B cell (primary cell): ENCODE measurements around the gene NOL12. TPM values are rescaled to one million over a fixed set of nuclear protein-coding genes. Genes with fewer than 3 reads are reported as not detected.

Experiments used
- ATAC-seq: fragments of 200-7000 bp; cut with Tn5 transposase; one replicate; pipeline ENCODE4 v1.10.0; 2021; ENCODE audit warnings: low read depth, mild to moderate bottlenecking, moderate number of reproducible peaks, moderate library complexity
- CTCF ChIA-PET: fragments of 350-600 bp; sonication (Branson Sonifier 250); formaldehyde crosslinking; loops from one replicate; lab custom pipeline; 2021; ENCODE audit warnings: antibody characterized with exemption, inconsistent platforms; lab: Charles Lee
- POLR2A ChIA-PET: fragments of 350-600 bp; sonication (Branson Sonifier 250); formaldehyde crosslinking; loops from one replicate; lab custom pipeline; 2021; ENCODE audit warnings: antibody characterized with exemption; lab: Charles Lee
- DNase-seq: peaks from one replicate; pipeline ENCODE4 v3.0.0; 2013
- H2AFZ ChIP-seq: 2 replicates; pipeline ENCODE4 v1.6.1; 2012; ENCODE audit warnings: mild to moderate bottlenecking, low read depth, low read length; ENCODE audit not compliant: insufficient read depth, poor library complexity, severe bottlenecking
- H3K27ac ChIP-seq, 2 donors: 1 replicate in 1 of 2; 2 replicates in 1 of 2; pipeline ENCODE4 v1.5.1; 2012 to 2013; ENCODE audit warnings: low read length in 2 of 2, mild to moderate bottlenecking in 2 of 2, moderate library complexity in 1 of 2
- H3K27me3 ChIP-seq, 4 experiments: fragments of 200-600 bp in 1 of 4; sonication (generic) in 1 of 4; replicated peaks in 1 of 4; 1 replicate in 2 of 4; 2 replicates in 2 of 4; pipeline versions ENCODE4 v1.6.1 to v1.7.0; 2013 to 2016; ENCODE audit warnings: low read length in 3 of 4, mild to moderate bottlenecking in 2 of 4, mixed read lengths in 1 of 4, moderate library complexity in 1 of 4; ENCODE audit not compliant: insufficient read depth in 4 of 4, control insufficient read depth in 3 of 4; ENCODE audit errors: control extremely low read depth in 1 of 4
- H3K36me3 ChIP-seq, 2 experiments: replicated peaks in 1 of 2; 1 replicate in 1 of 2; 2 replicates in 1 of 2; pipeline versions ENCODE4 v1.6.1 to v1.7.1; 2013; ENCODE audit warnings: low read length in 1 of 2; ENCODE audit not compliant: insufficient read depth in 2 of 2, control insufficient read depth in 1 of 2; ENCODE audit errors: control extremely low read depth in 1 of 2, extremely low read depth in 1 of 2
- H3K4me1 ChIP-seq, 2 donors: fragments of 200-600 bp in 1 of 2; sonication (generic) in 1 of 2; 1 replicate in 1 of 2; 2 replicates in 1 of 2; pipeline versions ENCODE4 v1.5.1 to v1.6.1; 2013 to 2017; ENCODE audit warnings: low read length in 2 of 2; ENCODE audit not compliant: control insufficient read depth in 2 of 2, insufficient read depth in 2 of 2
- H3K4me2 ChIP-seq: replicated peaks from 2 replicates; pipeline ENCODE3; 2012; ENCODE audit warnings: mild to moderate bottlenecking, low read depth, low read length; ENCODE audit not compliant: poor library complexity, severe bottlenecking
- H3K4me3 ChIP-seq, 5 experiments: fragments of 200-600 bp in 1 of 5; sonication (generic) in 1 of 5; 1 replicate in 3 of 5; 2 replicates in 2 of 5; pipeline versions ENCODE4 v1.5.1 to v1.7.0; 2011 to 2016; ENCODE audit warnings: low read length in 4 of 5, mild to moderate bottlenecking in 4 of 5, low read depth in 2 of 5, control low read depth in 1 of 5, moderate library complexity in 1 of 5; ENCODE audit not compliant: insufficient read depth in 1 of 5; ENCODE audit errors: control extremely low read depth in 1 of 5, extremely low read depth in 1 of 5
- H3K79me2 ChIP-seq: fragments of 200-600 bp; sonication (generic); one replicate; pipeline ENCODE4 v1.6.0; 2016; ENCODE audit warnings: low read length; ENCODE audit not compliant: control insufficient read depth, insufficient read depth
- H3K9ac ChIP-seq: fragments of 200-600 bp; sonication (generic); 2 replicates; pipeline ENCODE4 v1.6.1; 2017; ENCODE audit warnings: mild to moderate bottlenecking, low read length, moderate library complexity
- H3K9me3 ChIP-seq, 3 donors: one replicate each; pipeline versions ENCODE4 v1.6.1 to v1.7.1; 2013; ENCODE audit warnings: low read length in 2 of 3; ENCODE audit not compliant: control insufficient read depth in 2 of 3, insufficient read depth in 1 of 3; ENCODE audit errors: control extremely low read depth in 1 of 3
- H4K20me1 ChIP-seq: 2 replicates; pipeline ENCODE4 v1.6.0; 2012; ENCODE audit warnings: mild to moderate bottlenecking, low read length; ENCODE audit not compliant: insufficient read depth, control insufficient read depth, poor library complexity, severe bottlenecking
- H3K27ac Mint-ChIP-seq: one replicate; pipeline ENCODE4 v1.8.0; 2021; ENCODE audit warnings: mixed read lengths
- H3K27me3 Mint-ChIP-seq: one replicate; pipeline ENCODE4 v1.8.0; 2021; ENCODE audit warnings: mixed read lengths
- H3K4me1 Mint-ChIP-seq: one replicate; pipeline ENCODE4 v1.8.0; 2021; ENCODE audit warnings: mixed read lengths
- H3K4me3 Mint-ChIP-seq: one replicate; pipeline ENCODE4 v1.8.0; 2021; ENCODE audit warnings: mixed read lengths
- H3K9me3 Mint-ChIP-seq: one replicate; pipeline ENCODE4 v1.8.0; 2022; ENCODE audit warnings: mixed read lengths; ENCODE audit not compliant: insufficient read depth
- EZH2 ChIP-seq: IDR thresholded peaks from 2 replicates; pipeline ENCODE4 v1.6.1; 2012; ENCODE audit warnings: borderline replicate concordance, low read depth, mild to moderate bottlenecking, moderate library complexity, low read length; ENCODE audit not compliant: insufficient read depth, poor library complexity, severe bottlenecking
- WGBS: methylation state at CpG from one replicate; pipeline ENCODE4 v1.1.5; 2013; ENCODE audit warnings: missing lambda C conversion rate; ENCODE audit not compliant: insufficient coverage; 5-methylcytosine and 5-hydroxymethylcytosine counted together
- intact Hi-C: fragments of 100-400 bp; cut with micrococcal nuclease; formaldehyde crosslinking; loops from one replicate; pipeline ENCODE4 v1.10.0; 2022
- polyA plus RNA-seq: library from polyadenylated mRNA; depleted of rRNA; stranded (reverse); fragments of >200 nt; gene quantifications from 2 replicates; pipeline ENCODE4 v1.2.3, GENCODE V29; 2012
- total RNA-seq, 2 donors: library from RNA; stranded (reverse); fragments of 120-200 nt in 1 of 2; gene quantifications; 1 replicate in 1 of 2; 2 replicates in 1 of 2; pipeline versions ENCODE4 v1.2.3 to v1.2.4, GENCODE V29; 2013 to 2022
- TF ChIP-seq, protein P1 (sequence below): fragments of 200-600 bp; IDR thresholded peaks from one replicate; pipeline ENCODE4 v1.8.0; 2022; ENCODE audit warnings: antibody characterized with exemption, mild to moderate bottlenecking

The NOL12 gene
- total and polyA plus RNA-seq, 2 donors (not counting 1 experiment from before 2014, with no cell fraction given), result 34.7 to 43.1 TPM

DNA sequence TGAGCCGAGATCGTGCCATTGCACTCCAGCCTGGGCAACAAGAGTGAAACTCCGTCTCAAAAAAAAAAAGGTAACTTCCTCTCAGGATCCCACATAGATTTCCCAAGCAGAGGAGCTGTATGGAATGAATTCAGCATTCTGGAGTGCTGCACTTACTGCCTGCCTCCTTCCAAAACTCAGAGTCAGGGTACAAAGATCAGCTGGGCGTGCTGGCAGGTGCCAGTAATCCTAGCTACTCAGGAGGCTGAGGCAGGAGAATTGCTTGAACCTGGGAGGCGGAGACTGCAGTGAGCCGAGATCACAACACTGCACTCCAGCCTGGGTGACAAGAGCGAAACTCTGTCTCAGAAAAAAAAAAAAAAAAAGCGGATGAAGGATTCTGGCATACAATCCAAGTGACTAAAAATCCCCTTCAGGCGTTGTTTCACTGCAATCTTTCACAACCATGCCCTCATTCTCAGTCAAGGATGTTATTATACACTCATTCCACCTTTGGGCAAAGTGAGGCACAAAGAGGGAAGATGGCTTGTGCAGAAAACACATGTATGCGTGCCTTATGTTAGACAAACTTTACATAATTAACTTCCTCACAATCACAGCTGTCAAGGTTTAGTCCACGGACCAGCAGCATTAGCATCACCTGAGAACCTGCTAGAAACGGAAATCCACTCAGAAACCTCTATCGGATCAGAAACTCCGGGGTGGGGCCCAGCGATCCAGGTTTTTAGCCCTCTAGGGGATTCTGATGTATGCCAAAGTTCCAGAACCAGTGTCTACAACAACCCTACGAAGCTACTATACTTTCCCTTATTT, 1.1 kb upstream of the NOL12 start:
- Histone ChIP-seq H3K9ac (no peak overlapping the region), H3K4me2 (peak overlapping the region; percentile 90), H4K20me1 (no peaks in the 10 kb centered on the region), H3K4me1 (peaks cover 10 to 34% of the 10 kb centered on the region in 2 donors), H3K4me3 (no peak overlapping the region), H3K9me3 (no peaks in the 10 kb centered on the region), H2AFZ (peak overlapping the region; percentile 43), H3K79me2 (peaks cover 15% of the 10 kb centered on the region), H3K36me3 (peaks cover 0 to 17% of the 10 kb centered on the region in 2 experiments), H3K27ac (peak overlapping the region; percentile 7 to 70), H3K27me3 (no peaks in the 10 kb centered on the region)
- Mint-ChIP-seq H3K9me3 (no peaks in the 10 kb centered on the region), H3K4me1 (peaks cover 31% of the 10 kb centered on the region), H3K27me3 (no peaks in the 10 kb centered on the region), H3K27ac (no peak overlapping the region), H3K4me3 (peak overlapping the region; percentile 99)
- DNase-seq (peak; percentile 37), ATAC-seq (no peak)
- 78% methylated on average over 10 of the region's 16 CpGs for WGBS
- CTCF ChIA-PET, result interaction anchor here (0.6 to 23.0 kb wide), 6 partner anchors 20 to 159 kb away, joined by 3 to 501 read pairs (median 112); partner anchors contain the start of genes ANKRD54, GGA1, LGALS1 and PDXP
- intact Hi-C loops, result no loop called here
- no peak for TF ChIP-seq EZH2
- TF ChIP-seq, protein P1, sequence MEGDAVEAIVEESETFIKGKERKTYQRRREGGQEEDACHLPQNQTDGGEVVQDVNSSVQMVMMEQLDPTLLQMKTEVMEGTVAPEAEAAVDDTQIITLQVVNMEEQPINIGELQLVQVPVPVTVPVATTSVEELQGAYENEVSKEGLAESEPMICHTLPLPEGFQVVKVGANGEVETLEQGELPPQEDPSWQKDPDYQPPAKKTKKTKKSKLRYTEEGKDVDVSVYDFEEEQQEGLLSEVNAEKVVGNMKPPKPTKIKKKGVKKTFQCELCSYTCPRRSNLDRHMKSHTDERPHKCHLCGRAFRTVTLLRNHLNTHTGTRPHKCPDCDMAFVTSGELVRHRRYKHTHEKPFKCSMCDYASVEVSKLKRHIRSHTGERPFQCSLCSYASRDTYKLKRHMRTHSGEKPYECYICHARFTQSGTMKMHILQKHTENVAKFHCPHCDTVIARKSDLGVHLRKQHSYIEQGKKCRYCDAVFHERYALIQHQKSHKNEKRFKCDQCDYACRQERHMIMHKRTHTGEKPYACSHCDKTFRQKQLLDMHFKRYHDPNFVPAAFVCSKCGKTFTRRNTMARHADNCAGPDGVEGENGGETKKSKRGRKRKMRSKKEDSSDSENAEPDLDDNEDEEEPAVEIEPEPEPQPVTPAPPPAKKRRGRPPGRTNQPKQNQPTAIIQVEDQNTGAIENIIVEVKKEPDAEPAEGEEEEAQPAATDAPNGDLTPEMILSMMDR, result no peak
- POLR2A ChIA-PET, result interaction anchor here (0.7 to 2.1 kb wide), 8 partner anchors 8 to 240 kb away, joined by 3 to 10 read pairs (median 5); partner anchors contain the start of genes GGA1 and PDXP

DNA sequence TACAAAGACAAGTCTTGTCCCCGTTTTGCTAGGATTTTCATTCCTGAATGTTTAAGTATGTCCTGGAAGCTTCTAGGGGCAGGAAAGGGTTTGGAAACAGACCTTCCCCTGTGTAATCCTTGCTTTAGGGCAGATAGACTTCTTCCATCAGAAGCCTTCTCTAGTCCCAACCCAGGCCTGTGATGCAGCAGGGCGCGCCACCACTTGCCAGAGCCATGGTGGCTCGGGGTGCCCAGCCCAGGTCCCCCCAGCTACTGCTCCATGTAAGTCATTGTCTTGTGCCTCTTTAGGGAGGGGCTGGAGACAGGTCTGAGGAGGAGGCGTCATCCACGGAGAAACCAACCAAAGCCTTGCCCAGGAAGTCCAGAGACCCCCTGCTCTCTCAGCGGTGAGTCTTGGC, 4.3 kb downstream of the NOL12 start:
- no peaks in the 10 kb centered on the region for H3K9me3 Mint-ChIP-seq
- H3K4me2 ChIP-seq, result no peak overlapping the region
- peaks cover 19% of the 10 kb centered on the region for H3K4me1 Mint-ChIP-seq
- H3K27ac Mint-ChIP-seq, result no peak overlapping the region
- TF ChIP-seq EZH2, result no peak
- TF ChIP-seq, protein P1, result no peak
- H3K9ac ChIP-seq, result no peak overlapping the region
- H2AFZ ChIP-seq, result no peak overlapping the region
- H3K27me3 ChIP-seq, result no peaks in the 10 kb centered on the region
- peaks cover 0 to 58% of the 10 kb centered on the region in 2 experiments for H3K36me3 ChIP-seq
- WGBS, result 100% methylated on average over 6 of the region's 7 CpGs
- H3K27ac ChIP-seq, result no peak overlapping the region
- H4K20me1 ChIP-seq, result no peaks in the 10 kb centered on the region
- DNase-seq, result no peak
- H3K4me3 Mint-ChIP-seq, result no peak overlapping the region
- H3K27me3 Mint-ChIP-seq, result no peaks in the 10 kb centered on the region
- no peaks in the 10 kb centered on the region for H3K9me3 ChIP-seq
- CTCF ChIA-PET, result interaction anchor here (0.8 kb wide), 1 partner anchor 47 kb away, joined by 3 read pairs; no protein-coding TSS in a partner anchor
- ATAC-seq, result no peak
- H3K4me1 ChIP-seq, result peaks cover 9 to 21% of the 10 kb centered on the region in 2 donors
- intact Hi-C loops, result no loop called here
- no peak overlapping the region for H3K4me3 ChIP-seq
- POLR2A ChIA-PET, result no interaction called here
- H3K79me2 ChIP-seq, result peaks cover 15% of the 10 kb centered on the region
